ENCODE data around the gene SPIC. TPM values are rescaled to one million over a fixed set of nuclear protein-coding genes. Genes with fewer than 3 reads are reported as not detected.

Gene SPIC
- total RNA-seq, 4 donors from 2014 or later = 0.22 TPM; not detected in 3

GRCh38 chr12:101491329-101491728 is 16.2 kb downstream of the SPIC start:
- no peaks in the 10 kb centered on the region for H3K4me1 ChIP-seq
- no peak overlapping the region for H3K27ac ChIP-seq
- WGBS, 2 donors = 79 to 92% methylated on average over 1 of the region's 1 CpG
- no peak for DNase-seq
- H3K9me3 ChIP-seq = no peaks in the 10 kb centered on the region
- H3K36me3 ChIP-seq = no peaks in the 10 kb centered on the region
- no peak overlapping the region for H3K4me3 ChIP-seq
- intact Hi-C loops (cut with DNase I) = no loop called here
- TF ChIP-seq CTCF (IDR thresholded peaks at IDR 0.05) (no peak), POLR2A (IDR thresholded peaks at IDR 0.05) (no peak)
- H3K27me3 ChIP-seq = no peaks in the 10 kb centered on the region

GRCh38 chr12:101493556-101493955 is 18.4 kb downstream of the SPIC start:
- H3K27me3 ChIP-seq = no peaks in the 10 kb centered on the region
- WGBS, 2 donors = 47 to 94% methylated on average over 1 of the region's 1 CpG
- TF ChIP-seq CTCF (IDR thresholded peaks at IDR 0.05) (no peak), POLR2A (IDR thresholded peaks at IDR 0.05) (no peak)
- intact Hi-C loops (cut with DNase I) = no loop called here
- no peaks in the 10 kb centered on the region for H3K4me1 ChIP-seq
- no peaks in the 10 kb centered on the region for H3K36me3 ChIP-seq
- no peak overlapping the region for H3K27ac ChIP-seq
- no peak for DNase-seq
- no peak overlapping the region for H3K4me3 ChIP-seq
- no peaks in the 10 kb centered on the region for H3K9me3 ChIP-seq

GRCh38 chr12:101498252-101498651 is 23.1 kb downstream of the SPIC start:
- Histone ChIP-seq H3K27ac (peak overlapping the region in 2 of 4 donors; percentile 6 to 18), H3K27me3 (no peaks in the 10 kb centered on the region), H3K9me3 (no peaks in the 10 kb centered on the region), H3K36me3 (no peaks in the 10 kb centered on the region), H3K4me3 (no peak overlapping the region), H3K4me1 (peaks cover 0 to 10% (median 7%) of the 10 kb centered on the region in 3 donors)
- intact Hi-C loops (cut with DNase I) = no loop called here
- no peak for DNase-seq
- no peak for TF ChIP-seq CTCF (IDR thresholded peaks at IDR 0.05)
- no peak for TF ChIP-seq POLR2A (IDR thresholded peaks at IDR 0.05)
- WGBS, 2 donors = 47% methylated on average over 3 of the region's 3 CpGs

GRCh38 chr12:101501410-101501995 is 26.4 kb downstream of the SPIC start:
- TF ChIP-seq POLR2A (IDR thresholded peaks at IDR 0.05) = no peak
- no peak for TF ChIP-seq CTCF (IDR thresholded peaks at IDR 0.05)
- Histone ChIP-seq H3K27me3 (no peaks in the 10 kb centered on the region), H3K36me3 (no peaks in the 10 kb centered on the region), H3K4me3 (no peak overlapping the region), H3K4me1 (peaks cover 0 to 10% (median 7%) of the 10 kb centered on the region in 3 donors), H3K27ac (peak overlapping the region in 2 of 4 donors; percentile 4 to 8), H3K9me3 (no peaks in the 10 kb centered on the region)
- intact Hi-C loops (cut with DNase I) = no loop called here
- WGBS, 2 donors = 20 to 30% methylated on average over 4 of the region's 4 CpGs
- no peak for DNase-seq

GRCh38 chr12:101521136-101521535 is 46.0 kb downstream of the SPIC start:
- WGBS, 2 donors = 16 to 18% methylated on average over 1 of the region's 1 CpG
- TF ChIP-seq POLR2A (IDR thresholded peaks at IDR 0.05) (no peak), CTCF (IDR thresholded peaks at IDR 0.05) (no peak)
- Histone ChIP-seq H3K9me3 (no peaks in the 10 kb centered on the region), H3K4me1 (no peaks in the 10 kb centered on the region), H3K4me3 (no peak overlapping the region), H3K36me3 (no peaks in the 10 kb centered on the region), H3K27me3 (no peaks in the 10 kb centered on the region), H3K27ac (no peak overlapping the region)
- DNase-seq = no peak
- intact Hi-C loops (cut with DNase I) = no loop called here

All from esophagus squamous epithelium (tissue), 5 donors.